Naive B cell (primary cell): Measurements from ENCODE around the gene POLN. TPM values are rescaled to one million over a fixed set of nuclear protein-coding genes. Genes with fewer than 3 reads are reported as not detected.
A peak's percentile ranks its signal among the peaks of the same experiment; 100 is the strongest.

Experiments used
- ATAC-seq, 2 donors: fragments of 150-1000 bp; cut with Tn5 transposase; 2 replicates each; pipeline ENCODE4 v1.10.0; 2021; ENCODE audit warnings: low read depth in 2 of 2, mild to moderate bottlenecking in 2 of 2, moderate library complexity in 2 of 2
- DNase-seq: peaks from one replicate; pipeline ENCODE4 v3.0.0; 2022
- H3K27ac Mint-ChIP-seq, 6 donors: one replicate each; pipeline ENCODE4 v1.8.0; 2020 to 2022; ENCODE audit warnings: mild to moderate bottlenecking in 6 of 6, mixed read lengths in 6 of 6, moderate library complexity in 5 of 6, inconsistent platforms in 2 of 6
- H3K27me3 Mint-ChIP-seq, 3 donors: one replicate each; pipeline ENCODE4 v1.8.0; 2021 to 2022; ENCODE audit warnings: mixed read lengths in 3 of 3, mild to moderate bottlenecking in 1 of 3
- H3K36me3 Mint-ChIP-seq, 2 donors: one replicate each; pipeline ENCODE4 v1.8.0; 2020 to 2022; ENCODE audit warnings: mixed read lengths in 2 of 2, inconsistent platforms in 1 of 2, mild to moderate bottlenecking in 1 of 2
- H3K4me1 Mint-ChIP-seq, 3 donors: one replicate each; pipeline ENCODE4 v1.8.0; 2020 to 2022; ENCODE audit warnings: mixed read lengths in 3 of 3, inconsistent platforms in 1 of 3, mild to moderate bottlenecking in 1 of 3, moderate library complexity in 1 of 3
- H3K4me3 Mint-ChIP-seq, 8 donors: one replicate each; pipeline ENCODE4 v1.8.0; 2020 to 2022; ENCODE audit warnings: mild to moderate bottlenecking in 8 of 8, mixed read lengths in 8 of 8, moderate library complexity in 8 of 8, inconsistent platforms in 2 of 8
- H3K9me3 Mint-ChIP-seq, 7 donors: one replicate each; pipeline ENCODE4 v1.8.0; 2020 to 2022; ENCODE audit warnings: mixed read lengths in 7 of 7, mild to moderate bottlenecking in 5 of 7, inconsistent platforms in 2 of 7, moderate library complexity in 1 of 7
- polyA plus RNA-seq, 6 donors: library from polyadenylated mRNA; unstranded; fragments of 300-500 nt; fragmentation: Illumina TruSeq; gene quantifications; one replicate each; pipeline ENCODE4 v1.2.3, GENCODE V29; 2021; ENCODE audit warnings: low read depth in 6 of 6

The POLN gene
- polyA plus RNA-seq, 6 donors from 2014 or later: 0.62 to 0.79 (median 0.71) TPM; not detected in 2

- DNase-seq (no peak), ATAC-seq (no peak)
- Mint-ChIP-seq H3K27ac (no peak overlapping the region), H3K36me3 (no peaks in the 10 kb centered on the region), H3K9me3 (peaks cover 0 to 7% (median under 1%) of the 10 kb centered on the region in 7 donors), H3K4me1 (no peaks in the 10 kb centered on the region), H3K4me3 (no peak overlapping the region), H3K27me3 (peaks cover 4 to 33% (median 19%) of the 10 kb centered on the region in 3 donors)
Measured at GRCh38 chr4:2082118-2082517, 159.8 kb downstream of the POLN start.

- Mint-ChIP-seq H3K36me3 (no peaks in the 10 kb centered on the region), H3K27me3 (peaks cover 4 to 27% (median 19%) of the 10 kb centered on the region in 3 donors), H3K4me3 (no peak overlapping the region), H3K9me3 (peaks cover 0 to 4% (median 0%) of the 10 kb centered on the region in 7 donors), H3K27ac (no peak overlapping the region), H3K4me1 (no peaks in the 10 kb centered on the region)
- no peak for DNase-seq
- ATAC-seq: no peak
Measured at GRCh38 chr4:2081540-2081939, 160.4 kb downstream of the POLN start.

GRCh38 chr4:2080429-2081300 lies 161.3 kb downstream of the POLN start:
- peaks cover under 1 to 22% (median 14%) of the 10 kb centered on the region in 3 donors for H3K27me3 Mint-ChIP-seq
- no peaks in the 10 kb centered on the region for H3K36me3 Mint-ChIP-seq
- no peaks in the 10 kb centered on the region for H3K4me1 Mint-ChIP-seq
- H3K9me3 Mint-ChIP-seq: peaks cover 0 to under 1% (median 0%) of the 10 kb centered on the region in 7 donors
- ATAC-seq: no peak
- no peak for DNase-seq
- H3K4me3 Mint-ChIP-seq: no peak overlapping the region
- H3K27ac Mint-ChIP-seq: no peak overlapping the region

GRCh38 chr4:2079926-2080325 lies 162.0 kb downstream of the POLN start:
- ATAC-seq (no peak), DNase-seq (no peak)
- no peaks in the 10 kb centered on the region for H3K9me3 Mint-ChIP-seq
- H3K27me3 Mint-ChIP-seq: peaks cover 0 to 19% (median 11%) of the 10 kb centered on the region in 3 donors
- no peaks in the 10 kb centered on the region for H3K4me1 Mint-ChIP-seq
- H3K27ac Mint-ChIP-seq: no peak overlapping the region
- H3K4me3 Mint-ChIP-seq: no peak overlapping the region
- no peaks in the 10 kb centered on the region for H3K36me3 Mint-ChIP-seq

GRCh38 chr4:2079006-2079405 lies 162.9 kb downstream of the POLN start:
- ATAC-seq (no peak), DNase-seq (no peak)
- H3K27ac Mint-ChIP-seq: no peak overlapping the region
- H3K36me3 Mint-ChIP-seq: no peaks in the 10 kb centered on the region
- H3K4me3 Mint-ChIP-seq: no peak overlapping the region
- H3K4me1 Mint-ChIP-seq: no peaks in the 10 kb centered on the region
- peaks cover 0 to 13% (median 10%) of the 10 kb centered on the region in 3 donors for H3K27me3 Mint-ChIP-seq
- H3K9me3 Mint-ChIP-seq: no peaks in the 10 kb centered on the region

GRCh38 chr4:2078584-2078983 lies 163.3 kb downstream of the POLN start:
- ATAC-seq: no peak
- DNase-seq: no peak
- no peak overlapping the region for H3K27ac Mint-ChIP-seq
- H3K27me3 Mint-ChIP-seq: peaks cover 0 to 9% (median 5%) of the 10 kb centered on the region in 3 donors
- H3K36me3 Mint-ChIP-seq: no peaks in the 10 kb centered on the region
- no peaks in the 10 kb centered on the region for H3K9me3 Mint-ChIP-seq
- H3K4me3 Mint-ChIP-seq: no peak overlapping the region
- H3K4me1 Mint-ChIP-seq: no peaks in the 10 kb centered on the region

GRCh38 chr4:2077537-2078460 lies 164.1 kb downstream of the POLN start:
- no peak for ATAC-seq
- H3K27ac Mint-ChIP-seq: peak overlapping the region in 1 of 6 donors; percentile 1
- peaks cover 0 to 5% (median 0%) of the 10 kb centered on the region in 3 donors for H3K27me3 Mint-ChIP-seq
- no peak overlapping the region for H3K4me3 Mint-ChIP-seq
- H3K4me1 Mint-ChIP-seq: no peaks in the 10 kb centered on the region
- DNase-seq: no peak
- H3K36me3 Mint-ChIP-seq: no peaks in the 10 kb centered on the region
- H3K9me3 Mint-ChIP-seq: no peaks in the 10 kb centered on the region

- Mint-ChIP-seq H3K4me1 (no peaks in the 10 kb centered on the region), H3K9me3 (no peaks in the 10 kb centered on the region), H3K4me3 (no peak overlapping the region), H3K27me3 (peaks cover 0 to 5% (median 0%) of the 10 kb centered on the region in 3 donors), H3K27ac (no peak overlapping the region), H3K36me3 (no peaks in the 10 kb centered on the region)
- DNase-seq: no peak
- no peak for ATAC-seq
Measured at GRCh38 chr4:2076908-2077536, 164.9 kb downstream of the POLN start.

GRCh38 chr4:2075987-2076907 lies 165.7 kb downstream of the POLN start:
- DNase-seq (no peak), ATAC-seq (no peak)
- Mint-ChIP-seq H3K4me1 (no peaks in the 10 kb centered on the region), H3K27ac (no peak overlapping the region), H3K4me3 (no peak overlapping the region), H3K36me3 (no peaks in the 10 kb centered on the region), H3K27me3 (peaks cover 0 to 6% (median 0%) of the 10 kb centered on the region in 3 donors), H3K9me3 (no peaks in the 10 kb centered on the region)

- ATAC-seq (no peak), DNase-seq (no peak)
- Mint-ChIP-seq H3K27ac (no peak overlapping the region), H3K27me3 (peaks cover 0 to 11% (median 0%) of the 10 kb centered on the region in 3 donors), H3K4me3 (no peak overlapping the region), H3K9me3 (no peaks in the 10 kb centered on the region), H3K4me1 (no peaks in the 10 kb centered on the region), H3K36me3 (no peaks in the 10 kb centered on the region)
Measured at GRCh38 chr4:2075171-2075986, 166.5 kb downstream of the POLN start.

GRCh38 chr4:2074588-2074987 lies 167.3 kb downstream of the POLN start:
- DNase-seq (no peak), ATAC-seq (no peak)
- Mint-ChIP-seq H3K4me1 (no peaks in the 10 kb centered on the region), H3K4me3 (no peak overlapping the region), H3K9me3 (no peaks in the 10 kb centered on the region), H3K27ac (no peak overlapping the region), H3K27me3 (peaks cover 0 to 5% (median 0%) of the 10 kb centered on the region in 3 donors), H3K36me3 (no peaks in the 10 kb centered on the region)
